H9 (cell line): Measurements from ENCODE around the gene CRYBG2. TPM values are rescaled to one million over a fixed set of nuclear protein-coding genes. Genes with fewer than 3 reads are reported as not detected.

Experiments used
- DNase-seq: peaks from one replicate; pipeline ENCODE4 v3.0.0-alpha.2; 2017
- H2AFZ ChIP-seq: one replicate; pipeline ENCODE4 v1.6.1; 2013; ENCODE audit warnings: mild to moderate bottlenecking, low read length, control low read depth, moderate library complexity
- H2AK5ac ChIP-seq: 2 replicates; pipeline ENCODE4 v1.6.1; 2013; ENCODE audit warnings: low read length, control low read depth, mixed read lengths; ENCODE audit not compliant: insufficient read length
- H2BK120ac ChIP-seq: one replicate; pipeline ENCODE4 v1.6.1; 2013; ENCODE audit warnings: low read depth, mild to moderate bottlenecking, low read length, control low read depth, inconsistent platforms; ENCODE audit not compliant: poor library complexity, severe bottlenecking
- H2BK12ac ChIP-seq: 2 replicates; pipeline ENCODE4 v1.6.1; 2013; ENCODE audit warnings: low read length, control low read depth, mixed read lengths, low read depth; ENCODE audit not compliant: insufficient read length
- H2BK15ac ChIP-seq: 2 replicates; pipeline ENCODE4 v1.6.1; 2013; ENCODE audit warnings: low read depth, low read length, control low read depth
- H2BK20ac ChIP-seq: one replicate; pipeline ENCODE4 v1.6.1; 2013; ENCODE audit warnings: low read depth, mild to moderate bottlenecking, low read length, control low read depth, inconsistent platforms; ENCODE audit not compliant: poor library complexity, severe bottlenecking
- H2BK5ac ChIP-seq: 2 replicates; pipeline ENCODE4 v1.6.1; 2013; ENCODE audit warnings: low read length, control low read depth, mixed read lengths; ENCODE audit not compliant: insufficient read length
- H3K14ac ChIP-seq: 2 replicates; pipeline ENCODE4 v1.6.1; 2013; ENCODE audit warnings: low read length, control low read depth; ENCODE audit not compliant: insufficient read depth
- H3K18ac ChIP-seq: 2 replicates; pipeline ENCODE4 v1.6.1; 2013; ENCODE audit warnings: low read depth, mild to moderate bottlenecking, mixed read lengths, low read length, control low read depth; ENCODE audit not compliant: insufficient read length
- H3K23ac ChIP-seq: 2 replicates; pipeline ENCODE4 v1.6.1; 2013; ENCODE audit warnings: low read length, control low read depth, mixed read lengths, low read depth; ENCODE audit not compliant: insufficient read length
- H3K23me2 ChIP-seq: 2 replicates; pipeline ENCODE4 v1.6.1; 2013; ENCODE audit warnings: low read depth, mild to moderate bottlenecking, mixed read lengths, low read length, control low read depth; ENCODE audit not compliant: insufficient read length, poor library complexity, severe bottlenecking
- H3K27ac ChIP-seq: 2 replicates; pipeline ENCODE4 v1.5.1; 2013; ENCODE audit warnings: low read length, control low read depth, mixed read lengths, low read depth; ENCODE audit not compliant: insufficient read length
- H3K27me3 ChIP-seq: 2 replicates; pipeline ENCODE4 v1.6.1; 2013; ENCODE audit warnings: low read length, control low read depth, inconsistent platforms; ENCODE audit not compliant: insufficient read depth
- H3K4ac ChIP-seq: 2 replicates; pipeline ENCODE4 v1.6.1; 2013; ENCODE audit warnings: low read depth, mild to moderate bottlenecking, control low read depth, inconsistent platforms, low read length, moderate library complexity
- H3K4me1 ChIP-seq: 2 replicates; pipeline ENCODE4 v1.6.1; 2013; ENCODE audit warnings: low read length, control low read depth, inconsistent platforms; ENCODE audit not compliant: insufficient read depth
- H3K4me2 ChIP-seq: 2 replicates; pipeline ENCODE4 v1.6.1; 2013; ENCODE audit warnings: low read length, control low read depth, mixed read lengths; ENCODE audit not compliant: insufficient read length, insufficient read depth
- H3K56ac ChIP-seq: 2 replicates; pipeline ENCODE4 v1.6.1; 2013; ENCODE audit warnings: low read depth, mild to moderate bottlenecking, mixed read lengths, low read length, control low read depth; ENCODE audit not compliant: insufficient read length
- H3K79me1 ChIP-seq: 2 replicates; pipeline ENCODE4 v1.6.1; 2013; ENCODE audit warnings: low read depth, mild to moderate bottlenecking, moderate library complexity, low read length, control low read depth, inconsistent platforms; ENCODE audit not compliant: insufficient read depth, poor library complexity, severe bottlenecking
- H3K79me2 ChIP-seq: 2 replicates; pipeline ENCODE4 v1.6.1; 2013; ENCODE audit warnings: low read length, control low read depth, inconsistent platforms; ENCODE audit not compliant: insufficient read depth
- H3K9ac ChIP-seq: 2 replicates; pipeline ENCODE4 v1.6.1; 2013; ENCODE audit warnings: low read length, control low read depth, mixed read lengths; ENCODE audit not compliant: insufficient read length; ENCODE audit errors: extremely low read depth
- H3K9me3 ChIP-seq: one replicate; pipeline ENCODE4 v1.6.1; 2013; ENCODE audit warnings: low read depth, low read length, inconsistent platforms; ENCODE audit not compliant: control insufficient read depth
- H3T11ph ChIP-seq: one replicate; pipeline ENCODE4 v1.6.1; 2013; ENCODE audit warnings: mild to moderate bottlenecking, low read length, control low read depth, inconsistent platforms
- H4K20me1 ChIP-seq: one replicate; pipeline ENCODE4 v1.6.1; 2013; ENCODE audit not compliant: control insufficient read depth, insufficient read length, insufficient read depth
- H4K5ac ChIP-seq: 2 replicates; pipeline ENCODE4 v1.6.1; 2013; ENCODE audit warnings: low read depth, mild to moderate bottlenecking, mixed read lengths, low read length, control low read depth; ENCODE audit not compliant: insufficient read length
- H4K8ac ChIP-seq: replicated peaks from 2 replicates; pipeline ENCODE4 v1.6.1; 2013; ENCODE audit warnings: low read length, control low read depth, mixed read lengths, low read depth; ENCODE audit not compliant: insufficient read length
- H4K91ac ChIP-seq: 2 replicates; pipeline ENCODE4 v1.6.1; 2013; ENCODE audit warnings: low read depth, mild to moderate bottlenecking, moderate library complexity, mixed read lengths, low read length, control low read depth; ENCODE audit not compliant: insufficient read length
- H3K27ac Mint-ChIP-seq, 3 experiments: 2 replicates in 2 of 3; 3 replicates in 1 of 3; pipeline ENCODE4 v1.8.0; 2020 to 2021; ENCODE audit warnings: mixed read lengths in 3 of 3, mild to moderate bottlenecking in 1 of 3, moderate library complexity in 1 of 3
- H3K27me3 Mint-ChIP-seq: 2 replicates; pipeline ENCODE4 v1.8.0; 2021; ENCODE audit warnings: low read depth, mild to moderate bottlenecking, moderate library complexity, mixed read lengths
- H3K36me3 Mint-ChIP-seq, 3 experiments: 2 replicates in 2 of 3; 3 replicates in 1 of 3; pipeline ENCODE4 v1.8.0; 2020 to 2021; ENCODE audit warnings: low read depth in 3 of 3, mixed read lengths in 3 of 3; ENCODE audit not compliant: insufficient read depth in 1 of 3
- H3K4me1 Mint-ChIP-seq, 2 experiments: 2 replicates each; pipeline ENCODE4 v1.8.0; 2020; ENCODE audit warnings: mixed read lengths in 2 of 2
- H3K4me3 Mint-ChIP-seq, 2 experiments: 2 replicates in 1 of 2; 3 replicates in 1 of 2; pipeline ENCODE4 v1.8.0; 2020 to 2021; ENCODE audit warnings: mild to moderate bottlenecking in 2 of 2, mixed read lengths in 2 of 2, moderate library complexity in 1 of 2
- H3K9me3 Mint-ChIP-seq, 2 experiments: 2 replicates in 1 of 2; 3 replicates in 1 of 2; pipeline ENCODE4 v1.8.0; 2020; ENCODE audit warnings: mild to moderate bottlenecking in 2 of 2, mixed read lengths in 2 of 2, moderate library complexity in 1 of 2
- WGBS: extraction: QIAGEN DNeasy Blood & Tissue Kit; methylation state at CpG from one replicate; pipeline ENCODE4 v1.1.7; 2013; ENCODE audit warnings: missing lambda C conversion rate, low lambda C conversion rate, mixed read lengths; ENCODE audit not compliant: insufficient read length; ENCODE audit errors: extremely low coverage; 5-methylcytosine and 5-hydroxymethylcytosine counted together
- total RNA-seq: library from RNA; stranded (reverse); gene quantifications from 2 replicates; pipeline ENCODE4 v1.2.1, GENCODE V29; 2021
- TF ChIP-seq, protein P1 (sequence below): fragments of 200-600 bp; sonication (generic); conservative IDR thresholded peaks from 3 replicates; pipeline ENCODE4 v1.8.0; 2021; ENCODE audit warnings: antibody characterized with exemption, mild to moderate bottlenecking

CRYBG2 gene
- total RNA-seq, 1 experiment from 2014 or later, result 12.8 TPM

DNA sequence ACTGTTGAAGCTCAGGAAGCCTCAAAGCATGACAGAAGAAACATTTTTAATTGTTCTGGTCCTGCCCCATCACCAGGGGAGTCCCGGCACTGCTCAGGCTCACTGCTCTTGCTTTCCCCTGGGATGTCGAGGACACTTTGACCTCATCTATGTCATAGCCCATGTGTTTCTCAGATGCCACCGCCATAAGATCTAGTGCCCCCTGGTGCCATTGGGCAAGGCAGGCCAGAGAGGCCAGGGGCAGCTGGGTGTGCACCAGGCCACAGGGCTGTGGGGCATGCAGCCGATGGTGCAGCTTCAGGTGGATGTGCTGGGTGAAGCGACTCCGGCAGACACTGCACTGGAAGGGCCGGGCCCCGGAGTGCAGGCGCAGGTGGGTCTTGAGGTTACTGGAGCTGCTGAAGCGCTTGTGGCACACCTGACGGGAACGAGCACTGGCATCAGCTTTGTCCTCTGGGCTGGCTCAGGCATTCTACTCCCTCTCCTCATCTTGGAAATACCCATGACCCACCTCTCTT, 7.7 kb upstream of the CRYBG2 start:
- no peak overlapping the region for H2AFZ ChIP-seq
- H2BK120ac ChIP-seq, result no peak overlapping the region
- TF ChIP-seq, protein P1, sequence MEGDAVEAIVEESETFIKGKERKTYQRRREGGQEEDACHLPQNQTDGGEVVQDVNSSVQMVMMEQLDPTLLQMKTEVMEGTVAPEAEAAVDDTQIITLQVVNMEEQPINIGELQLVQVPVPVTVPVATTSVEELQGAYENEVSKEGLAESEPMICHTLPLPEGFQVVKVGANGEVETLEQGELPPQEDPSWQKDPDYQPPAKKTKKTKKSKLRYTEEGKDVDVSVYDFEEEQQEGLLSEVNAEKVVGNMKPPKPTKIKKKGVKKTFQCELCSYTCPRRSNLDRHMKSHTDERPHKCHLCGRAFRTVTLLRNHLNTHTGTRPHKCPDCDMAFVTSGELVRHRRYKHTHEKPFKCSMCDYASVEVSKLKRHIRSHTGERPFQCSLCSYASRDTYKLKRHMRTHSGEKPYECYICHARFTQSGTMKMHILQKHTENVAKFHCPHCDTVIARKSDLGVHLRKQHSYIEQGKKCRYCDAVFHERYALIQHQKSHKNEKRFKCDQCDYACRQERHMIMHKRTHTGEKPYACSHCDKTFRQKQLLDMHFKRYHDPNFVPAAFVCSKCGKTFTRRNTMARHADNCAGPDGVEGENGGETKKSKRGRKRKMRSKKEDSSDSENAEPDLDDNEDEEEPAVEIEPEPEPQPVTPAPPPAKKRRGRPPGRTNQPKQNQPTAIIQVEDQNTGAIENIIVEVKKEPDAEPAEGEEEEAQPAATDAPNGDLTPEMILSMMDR, result no peak
- no peaks in the 10 kb centered on the region for H4K20me1 ChIP-seq
- H3K79me1 ChIP-seq, result no peaks in the 10 kb centered on the region
- no peak overlapping the region for H4K5ac ChIP-seq
- H3K27ac Mint-ChIP-seq, result no peak overlapping the region
- no peak overlapping the region for H3K14ac ChIP-seq
- H2BK5ac ChIP-seq, result no peak overlapping the region
- no peak overlapping the region for H3K4me2 ChIP-seq
- no peak overlapping the region for H2BK20ac ChIP-seq
- H2AK5ac ChIP-seq, result no peak overlapping the region
- no peak overlapping the region for H3K23ac ChIP-seq
- no peaks in the 10 kb centered on the region for H3K9me3 ChIP-seq
- no peak overlapping the region for H3T11ph ChIP-seq
- H3K4me3 Mint-ChIP-seq, result peak overlapping the region in 1 of 2 experiments; percentile 87; a peak in 3 of 5 replicates
- H3K27me3 Mint-ChIP-seq, result peaks cover 66% of the 10 kb centered on the region
- no peak overlapping the region for H3K4ac ChIP-seq
- no peak for DNase-seq
- WGBS, result no CpG with 5 or more reads among the region's 12 CpGs
- no peak overlapping the region for H2BK12ac ChIP-seq
- H3K4me1 ChIP-seq, result peaks cover 3% of the 10 kb centered on the region; the same call in 1 of the 2 replicates
- no peak overlapping the region for H2BK15ac ChIP-seq
- H4K91ac ChIP-seq, result no peak overlapping the region
- no peak overlapping the region for H4K8ac ChIP-seq
- no peak overlapping the region for H3K27ac ChIP-seq
- no peak overlapping the region for H3K56ac ChIP-seq
- H3K18ac ChIP-seq, result no peak overlapping the region
- H3K9me3 Mint-ChIP-seq, result no peaks in the 10 kb centered on the region; a peak in 1 of 5 replicates
- H3K23me2 ChIP-seq, result peaks cover 4% of the 10 kb centered on the region
- no peak overlapping the region for H3K9ac ChIP-seq
- H3K27me3 ChIP-seq, result no peaks in the 10 kb centered on the region; the same call in 1 of the 2 replicates
- no peaks in the 10 kb centered on the region for H3K79me2 ChIP-seq
- no peaks in the 10 kb centered on the region for H3K36me3 Mint-ChIP-seq
- peaks cover 41 to 51% of the 10 kb centered on the region in 2 experiments for H3K4me1 Mint-ChIP-seq
